Skeletal muscle tissue (tissue), 4 donors: Measurements from ENCODE around the gene DNAJB8. TPM values are rescaled to one million over a fixed set of nuclear protein-coding genes. Genes with fewer than 3 reads are reported as not detected.

Experiments used
- H3K27ac ChIP-seq: one replicate; pipeline ENCODE4 v1.7.0; 2013; ENCODE audit warnings: mild to moderate bottlenecking, low read depth, low read length, inconsistent platforms
- H3K27me3 ChIP-seq, 3 donors: one replicate each; pipeline ENCODE4 v1.7.0; 2013; ENCODE audit warnings: low read length in 3 of 3; ENCODE audit not compliant: control insufficient read depth in 3 of 3, insufficient read depth in 3 of 3
- H3K36me3 ChIP-seq, 3 donors: one replicate each; pipeline ENCODE4 v1.7.0; 2013; ENCODE audit warnings: low read length in 3 of 3; ENCODE audit not compliant: control insufficient read depth in 3 of 3, insufficient read depth in 3 of 3
- H3K4me1 ChIP-seq, 3 donors: one replicate each; pipeline ENCODE4 v1.7.0; 2013; ENCODE audit warnings: low read length in 3 of 3, mild to moderate bottlenecking in 3 of 3; ENCODE audit not compliant: control insufficient read depth in 3 of 3, insufficient read depth in 3 of 3
- H3K4me3 ChIP-seq, 3 donors: one replicate each; pipeline ENCODE4 v1.7.0; 2013; ENCODE audit warnings: low read length in 3 of 3
- H3K9ac ChIP-seq, 3 donors: one replicate each; pipeline ENCODE4 v1.7.0; 2013; ENCODE audit warnings: low read length in 3 of 3, mild to moderate bottlenecking in 3 of 3, moderate library complexity in 2 of 3, low read depth in 1 of 3
- H3K9me3 ChIP-seq, 3 donors: one replicate each; pipeline ENCODE4 v1.7.0; 2013; ENCODE audit warnings: low read length in 3 of 3; ENCODE audit not compliant: control insufficient read depth in 3 of 3
- total RNA-seq: library from RNA; depleted of rRNA; stranded (reverse); fragments of >200 nt; gene quantifications from one replicate; pipeline ENCODE4 v1.2.3, GENCODE V29; 2014
- donor health status: Osteomylitis.

Gene DNAJB8
- total RNA-seq, 1 donor from 2014 or later, result not detected

DNA sequence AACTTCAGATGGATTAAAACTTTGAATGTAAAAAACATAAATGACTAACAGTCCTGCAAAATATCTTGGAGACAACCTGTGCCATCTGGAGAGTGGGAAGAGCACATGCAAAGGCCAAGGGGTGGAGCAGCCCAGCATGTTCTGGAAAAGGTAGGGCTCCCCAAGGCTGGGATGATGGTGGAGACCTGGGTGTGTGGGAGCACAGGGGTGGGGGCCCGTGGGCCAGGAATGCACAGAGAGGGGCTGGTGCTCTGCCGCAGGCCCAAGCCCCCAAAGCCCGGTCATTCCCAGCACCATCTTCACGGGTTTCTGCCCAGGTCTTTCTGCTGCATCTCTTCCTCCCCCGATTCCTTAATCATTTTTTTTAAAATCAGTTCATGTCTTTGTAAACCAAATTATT, 36.0 kb upstream of the DNAJB8 start:
- H3K36me3 ChIP-seq, result no peaks in the 10 kb centered on the region
- peaks cover 0 to 2% (median 0%) of the 10 kb centered on the region in 3 donors for H3K4me1 ChIP-seq
- H3K27me3 ChIP-seq, result peaks cover 34 to 45% (median 37%) of the 10 kb centered on the region in 3 donors
- H3K27ac ChIP-seq, result no peak overlapping the region
- no peak overlapping the region for H3K4me3 ChIP-seq
- no peak overlapping the region for H3K9ac ChIP-seq
- H3K9me3 ChIP-seq, result peaks cover 0 to 6% (median 0%) of the 10 kb centered on the region in 3 donors

DNA sequence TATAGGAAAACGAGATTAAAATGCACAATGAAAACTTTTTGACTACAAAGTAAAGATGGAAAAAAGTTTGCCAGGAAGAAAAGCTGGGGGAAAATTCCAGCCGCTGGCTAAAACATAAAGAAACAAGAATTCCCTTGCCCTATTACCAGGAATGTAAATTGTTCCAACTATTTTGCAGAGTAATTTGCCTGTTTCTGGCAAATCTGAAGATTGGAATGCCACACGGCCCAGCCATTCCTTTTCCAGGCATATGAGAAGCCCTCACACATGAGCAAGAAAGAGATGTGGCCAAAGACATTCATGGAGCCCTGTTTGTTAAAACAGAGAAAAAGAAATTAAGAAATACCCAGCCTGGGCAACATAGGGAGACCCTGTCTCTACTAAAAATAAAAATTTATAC, 34.7 kb upstream of the DNAJB8 start:
- H3K9ac ChIP-seq, result no peak overlapping the region
- H3K27me3 ChIP-seq, result peaks cover 41 to 47% (median 43%) of the 10 kb centered on the region in 3 donors
- H3K36me3 ChIP-seq, result no peaks in the 10 kb centered on the region
- no peak overlapping the region for H3K4me3 ChIP-seq
- peaks cover 0 to 6% (median 0%) of the 10 kb centered on the region in 3 donors for H3K9me3 ChIP-seq
- H3K27ac ChIP-seq, result no peak overlapping the region
- peaks cover 10 to 13% (median 11%) of the 10 kb centered on the region in 3 donors for H3K4me1 ChIP-seq

DNA sequence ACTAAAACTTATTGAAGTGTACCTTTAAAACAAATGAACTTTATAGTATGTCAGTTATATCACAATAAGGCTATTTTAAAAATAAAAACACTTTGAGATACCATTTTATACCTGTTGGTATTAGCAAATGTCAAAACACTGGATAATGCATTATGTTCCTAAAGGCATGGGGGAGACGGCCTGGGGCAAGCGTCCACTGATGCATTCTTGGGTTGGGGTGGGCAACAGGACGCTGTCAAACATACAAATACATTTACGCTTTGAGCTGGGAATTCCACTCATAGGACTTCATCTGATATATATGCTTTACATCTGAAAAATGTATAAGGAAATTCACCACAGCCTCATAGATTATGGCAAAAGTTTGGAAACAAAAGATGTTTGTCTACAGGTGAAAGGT, 33.9 kb upstream of the DNAJB8 start:
- Histone ChIP-seq H3K4me3 (no peak overlapping the region), H3K27ac (no peak overlapping the region), H3K36me3 (no peaks in the 10 kb centered on the region), H3K4me1 (peaks cover 10 to 13% (median 11%) of the 10 kb centered on the region in 3 donors), H3K27me3 (peaks cover 47 to 54% (median 48%) of the 10 kb centered on the region in 3 donors), H3K9me3 (peaks cover 0 to under 1% (median 0%) of the 10 kb centered on the region in 3 donors), H3K9ac (no peak overlapping the region)

DNA sequence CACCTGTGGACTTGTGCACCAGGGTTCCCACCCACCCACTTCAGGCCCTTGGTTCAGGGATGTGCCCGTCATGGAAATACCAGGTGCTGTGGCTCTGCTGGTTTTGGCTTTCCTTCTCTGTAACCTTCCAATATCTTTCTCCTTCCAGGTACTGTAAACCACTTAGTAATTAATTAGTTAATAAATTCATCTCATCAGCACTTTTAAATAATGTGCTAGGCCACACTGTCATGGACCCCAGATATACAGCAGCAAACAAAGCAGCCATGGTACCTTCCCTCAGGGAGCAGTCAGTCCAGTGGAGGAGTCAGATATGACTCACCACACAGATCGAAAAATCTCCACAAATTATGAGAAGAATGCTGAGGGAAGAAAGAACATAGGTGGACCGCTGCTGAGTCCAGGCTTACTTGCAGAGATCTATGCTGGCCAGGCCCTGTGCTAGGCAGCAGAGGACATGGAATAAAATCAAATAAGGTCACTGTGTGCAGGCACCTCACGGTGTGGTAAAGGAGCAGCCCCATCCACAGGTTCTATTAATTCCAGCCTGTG, 33.1 kb upstream of the DNAJB8 start:
- Histone ChIP-seq H3K27ac (no peak overlapping the region), H3K27me3 (peaks cover 54 to 61% (median 56%) of the 10 kb centered on the region in 3 donors), H3K9me3 (no peaks in the 10 kb centered on the region), H3K4me1 (peaks cover 10 to 13% (median 11%) of the 10 kb centered on the region in 3 donors), H3K4me3 (no peak overlapping the region), H3K36me3 (peaks cover 0 to 2% (median 0%) of the 10 kb centered on the region in 3 donors), H3K9ac (no peak overlapping the region)

DNA sequence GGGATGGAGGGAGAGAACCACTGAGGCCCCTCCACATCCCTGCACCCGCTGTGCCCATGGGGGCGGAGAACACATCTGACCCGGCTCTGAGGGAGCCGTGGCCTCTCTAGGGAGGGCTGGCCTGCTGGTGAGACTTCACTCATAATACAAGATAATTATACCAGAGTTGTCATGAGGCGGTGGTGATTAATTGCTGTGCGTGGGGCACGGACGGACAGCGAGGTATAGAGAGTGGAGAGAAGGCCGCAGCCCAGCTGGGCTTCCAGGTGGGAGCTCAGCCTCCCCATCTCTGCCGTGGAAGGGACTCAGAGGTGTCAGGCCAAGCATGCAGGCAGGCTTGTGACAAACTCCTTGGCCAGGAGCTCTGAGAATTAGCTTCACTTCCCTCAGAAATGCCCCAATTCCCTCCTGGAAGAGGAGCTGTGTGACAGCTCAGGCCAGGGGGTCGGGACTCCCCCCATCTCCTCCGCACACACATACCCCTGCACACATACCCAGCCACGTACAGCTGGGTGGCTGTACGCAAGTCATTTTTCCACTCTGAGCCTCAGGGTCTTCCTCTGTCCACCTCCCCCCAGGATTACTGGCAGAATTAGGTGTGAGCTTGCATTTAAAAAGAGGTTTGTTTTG, 32.3 kb upstream of the DNAJB8 start:
- Histone ChIP-seq H3K27me3 (peaks cover 60 to 68% (median 64%) of the 10 kb centered on the region in 3 donors), H3K9me3 (no peaks in the 10 kb centered on the region), H3K4me3 (no peak overlapping the region), H3K4me1 (peaks cover 10 to 13% (median 11%) of the 10 kb centered on the region in 3 donors), H3K36me3 (peaks cover 0 to 2% (median 0%) of the 10 kb centered on the region in 3 donors), H3K27ac (no peak overlapping the region), H3K9ac (no peak overlapping the region)

DNA sequence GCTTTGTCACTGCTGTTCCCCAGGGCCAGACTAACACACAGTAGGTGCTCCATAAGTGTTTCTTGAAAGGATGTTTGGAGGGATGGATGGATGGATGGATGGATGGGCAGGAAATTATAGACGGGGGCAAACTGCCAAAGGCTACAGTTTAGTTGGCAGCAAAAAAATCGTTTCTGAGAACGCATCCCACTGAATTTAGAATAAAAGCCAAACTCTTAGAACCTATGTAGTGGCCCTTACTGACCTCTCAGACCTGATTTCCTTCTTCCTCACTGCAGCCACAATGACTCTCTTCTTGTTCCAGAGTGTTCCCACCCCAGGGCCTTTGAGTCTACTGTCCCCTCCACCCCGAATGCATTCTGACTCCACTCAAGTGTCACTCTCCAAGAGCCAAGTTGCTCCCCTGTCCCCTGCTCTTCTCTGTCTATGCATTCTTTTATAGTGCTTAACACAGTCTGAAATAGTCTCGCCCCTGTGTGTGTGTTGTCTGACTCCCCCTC, 31.5 kb upstream of the DNAJB8 start:
- H3K27ac ChIP-seq, result no peak overlapping the region
- peaks cover 69 to 74% (median 72%) of the 10 kb centered on the region in 3 donors for H3K27me3 ChIP-seq
- H3K4me3 ChIP-seq, result no peak overlapping the region

DNA sequence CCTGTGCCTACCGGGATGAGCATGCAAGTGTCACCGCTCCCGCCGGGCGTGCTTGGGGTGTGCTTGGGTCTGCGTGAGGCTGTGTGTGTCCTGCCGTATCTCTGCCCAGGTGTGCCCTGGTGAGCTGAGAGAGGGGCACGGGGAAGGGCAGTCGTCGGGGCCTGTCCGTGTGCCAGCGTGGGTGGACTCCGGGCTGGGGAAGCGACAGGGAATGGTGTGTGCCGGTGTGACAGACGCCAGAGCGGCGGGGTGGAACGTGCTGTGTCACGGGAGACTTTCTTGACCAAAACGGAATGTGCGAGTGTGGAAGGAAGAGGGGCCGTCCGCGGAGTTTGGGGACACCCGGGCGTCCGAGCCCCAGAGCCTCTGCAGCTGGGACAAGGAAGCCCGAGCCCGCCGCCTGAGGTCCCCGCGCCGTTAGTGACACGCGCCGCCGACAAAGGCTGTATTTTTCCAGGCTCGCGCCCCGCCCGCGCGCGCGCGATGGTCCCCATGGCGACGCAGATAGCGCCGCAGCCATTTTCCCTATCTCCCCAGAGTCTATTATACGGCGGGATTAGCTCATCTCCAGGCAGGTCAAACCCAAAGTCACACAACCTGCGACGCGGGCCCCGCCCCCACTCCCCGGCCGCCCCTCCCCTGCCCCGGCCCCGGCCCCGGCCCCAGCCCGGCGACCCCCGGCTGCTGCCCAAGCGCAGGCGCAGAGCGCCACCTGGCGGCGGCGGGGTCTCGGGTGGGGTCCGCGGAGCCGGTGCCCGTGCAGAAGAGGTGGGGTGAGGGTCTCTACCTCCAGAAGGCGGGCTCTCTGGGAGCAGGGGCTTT, 30.8 kb upstream of the DNAJB8 start:
- Histone ChIP-seq H3K27me3 (peaks cover 68 to 78% (median 70%) of the 10 kb centered on the region in 3 donors), H3K4me1 (peaks cover 11 to 15% (median 11%) of the 10 kb centered on the region in 3 donors), H3K27ac (no peak overlapping the region), H3K4me3 (peak overlapping the region; percentile 59 to 61 (median 61)), H3K9ac (peak overlapping the region in 2 of 3 donors; percentile 40 to 50), H3K9me3 (no peaks in the 10 kb centered on the region), H3K36me3 (peaks cover 0 to 2% (median 0%) of the 10 kb centered on the region in 3 donors)

More for the DNA sequence above, 31.5 kb upstream of the DNAJB8 start:
- H3K36me3 ChIP-seq, result peaks cover 0 to 2% (median 0%) of the 10 kb centered on the region in 3 donors
- no peak overlapping the region for H3K9ac ChIP-seq
- H3K4me1 ChIP-seq, result peaks cover 10 to 15% (median 11%) of the 10 kb centered on the region in 3 donors
- H3K9me3 ChIP-seq, result no peaks in the 10 kb centered on the region

DNA sequence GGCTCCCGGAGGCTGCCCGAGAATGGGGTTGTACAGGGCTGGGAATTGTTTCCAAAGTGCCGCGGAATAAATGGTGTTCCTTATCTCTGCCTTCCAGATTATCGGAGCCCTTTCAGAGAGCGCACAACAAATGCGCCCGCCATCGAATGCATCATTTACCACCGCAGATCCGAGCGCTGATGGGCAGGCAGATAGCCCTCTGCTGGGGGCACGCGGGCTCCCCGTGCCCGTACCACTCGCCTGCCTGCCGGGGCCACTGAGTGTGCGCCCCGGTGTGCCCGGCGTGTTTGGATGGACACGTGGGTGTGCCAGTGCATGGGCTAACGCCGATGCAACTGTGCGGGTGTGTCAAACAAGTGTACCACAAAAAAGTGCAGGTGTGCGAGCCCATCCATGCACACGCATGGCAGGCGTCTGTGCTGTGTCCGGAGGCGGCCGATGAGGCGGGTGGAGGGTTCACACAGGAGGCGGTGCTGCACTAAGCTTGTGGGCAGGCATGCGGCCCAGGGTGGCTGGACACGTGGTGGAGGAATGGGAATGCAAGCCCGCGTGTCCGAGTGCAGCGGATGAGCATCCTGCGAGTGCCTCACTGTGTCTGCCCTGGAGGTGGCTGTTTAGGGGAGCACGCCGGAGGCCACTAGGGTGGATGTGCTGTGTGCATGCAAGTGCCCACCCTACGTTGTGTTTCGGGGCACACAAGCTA, 30.1 kb upstream of the DNAJB8 start:
- Histone ChIP-seq H3K4me1 (peaks cover 13 to 22% (median 19%) of the 10 kb centered on the region in 3 donors), H3K4me3 (peak overlapping the region; percentile 59 to 61 (median 61)), H3K9me3 (no peaks in the 10 kb centered on the region), H3K27me3 (peaks cover 75 to 83% (median 78%) of the 10 kb centered on the region in 3 donors), H3K9ac (peak overlapping the region in 1 of 3 donors; percentile 40), H3K27ac (no peak overlapping the region), H3K36me3 (peaks cover 0 to 2% (median 0%) of the 10 kb centered on the region in 3 donors)

DNA sequence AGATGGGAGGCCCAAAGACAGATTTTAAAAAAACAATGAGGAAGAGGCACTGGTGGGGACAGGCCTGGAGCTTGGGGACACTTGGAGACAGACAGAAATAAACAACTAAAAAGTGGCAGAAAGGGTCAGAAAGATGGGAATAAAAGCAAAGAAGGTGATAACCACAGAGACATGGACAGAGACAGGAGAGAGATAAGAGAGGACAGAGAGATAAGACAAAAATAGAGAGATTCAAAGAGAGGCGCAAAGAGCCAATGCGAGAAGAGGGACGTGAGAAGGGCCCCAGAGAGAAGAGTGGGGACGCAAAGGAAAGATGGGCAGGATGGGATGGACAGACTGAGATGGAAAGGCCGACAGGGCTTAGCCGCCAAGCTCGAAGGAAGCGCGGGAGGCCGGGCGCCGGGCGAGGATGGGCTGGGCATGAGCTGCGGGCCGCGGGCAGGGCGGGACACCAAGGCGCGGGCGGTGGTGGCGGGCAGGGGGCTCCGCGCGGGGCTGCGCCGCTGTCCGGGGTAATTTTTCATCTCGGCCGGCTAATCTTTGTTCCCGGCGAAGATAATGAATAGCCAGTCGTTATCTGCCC, 29.4 kb upstream of the DNAJB8 start:
- peaks cover 82 to 84% (median 83%) of the 10 kb centered on the region in 3 donors for H3K27me3 ChIP-seq
- no peaks in the 10 kb centered on the region for H3K9me3 ChIP-seq
- no peak overlapping the region for H3K4me3 ChIP-seq
- no peak overlapping the region for H3K27ac ChIP-seq
- H3K4me1 ChIP-seq, result peaks cover 13 to 25% (median 22%) of the 10 kb centered on the region in 3 donors
- H3K9ac ChIP-seq, result no peak overlapping the region
- H3K36me3 ChIP-seq, result peaks cover 0 to 2% (median 0%) of the 10 kb centered on the region in 3 donors
